Transverse colon (tissue), 4 donors: ENCODE results near the gene FMC1. TPM values are rescaled to one million over a fixed set of nuclear protein-coding genes. Genes with fewer than 3 reads are reported as not detected.
"Not testable (repeated sequence)": the region's sequence is repeated elsewhere in the genome, so short reads cannot be mapped to it uniquely, and the experiment has no call there.

Source experiments
- DNase-seq: peaks from one replicate; pipeline ENCODE4 v3.0.0-alpha.2; 2019
- H3K27ac ChIP-seq, 4 donors: fragments of 200-600 bp; sonication (generic); 2 replicates each; pipeline ENCODE4 v1.5.1; 2016 to 2018; ENCODE audit warnings: inconsistent platforms in 4 of 4
- H3K27me3 ChIP-seq: fragments of 200-600 bp; sonication (generic); 2 replicates; pipeline ENCODE4 v1.5.1; 2017; ENCODE audit warnings: inconsistent platforms
- H3K36me3 ChIP-seq, 4 donors: fragments of 200-600 bp; sonication (generic); 2 replicates each; pipeline ENCODE4 v1.5.1; 2017 to 2019; ENCODE audit warnings: inconsistent platforms in 4 of 4
- H3K4me1 ChIP-seq, 4 donors: fragments of 200-600 bp; sonication (generic); 2 replicates each; pipeline ENCODE4 v1.5.1; 2017 to 2020; ENCODE audit warnings: inconsistent platforms in 4 of 4
- H3K4me3 ChIP-seq, 4 donors: fragments of 200-600 bp; sonication (generic); 1 replicate in 1 of 4; 2 replicates in 3 of 4; pipeline versions ENCODE4 v1.5.1 to v1.6.1; 2017 to 2019; ENCODE audit warnings: inconsistent platforms in 4 of 4
- H3K9me3 ChIP-seq, 2 donors: fragments of 200-600 bp; sonication (generic); 2 replicates each; pipeline ENCODE4 v1.5.1; 2017 to 2019; ENCODE audit warnings: inconsistent platforms in 2 of 2
- CTCF ChIP-seq, 5 experiments: fragments of 200-600 bp in 3 of 5; fragments of 450-650 bp in 2 of 5; sonication (generic) in 3 of 5; IDR thresholded peaks; 1 replicate in 2 of 5; 2 replicates in 3 of 5; pipeline ENCODE4 v1.5.1; 2016 to 2017; ENCODE audit warnings: antibody characterized with exemption in 5 of 5, inconsistent platforms in 3 of 5, mild to moderate bottlenecking in 2 of 5, moderate library complexity in 1 of 5
- EP300 ChIP-seq: sonication (generic); formaldehyde crosslinking; IDR thresholded peaks from one replicate; pipeline ENCODE4 v1.6.1; 2017; ENCODE audit warnings: antibody characterized with exemption, low read depth
- POLR2A ChIP-seq: fragments of 450-650 bp; IDR thresholded peaks from one replicate; pipeline ENCODE4 v1.6.1; 2016; ENCODE audit warnings: antibody characterized with exemption, mild to moderate bottlenecking, moderate library complexity
- POLR2AphosphoS5 ChIP-seq, 3 donors: sonication (generic); formaldehyde crosslinking; IDR thresholded peaks; one replicate each; pipeline ENCODE4 v1.6.1; 2016; ENCODE audit warnings: antibody characterized with exemption in 3 of 3
- WGBS, 2 donors: methylation state at CpG; one replicate each; pipeline ENCODE4 v1.1.5; 2018; ENCODE audit warnings: low coverage in 1 of 2; 5-methylcytosine and 5-hydroxymethylcytosine counted together
- in situ Hi-C, 4 donors: fragments of 200-750 bp; cut with MboI; loops; one replicate each; pipeline versions ENCODE4 v1.15.0 to v1.15.1; 2017; ENCODE audit warnings: low sequenced_read_pairs in 3 of 4, low pct_ligation_motif_present in 1 of 4, low pct_unique_long_range_greater_than_20kb in 1 of 4
- intact Hi-C: fragments of 100-400 bp; cut with DNase I; formaldehyde crosslinking; loops from one replicate; pipeline ENCODE4 v1.15.1; 2023; ENCODE audit warnings: low total_unique reads
- total RNA-seq, 4 donors: library from RNA; depleted of rRNA; stranded (reverse); fragments of >200 nt; gene quantifications; one replicate each; pipeline ENCODE4 v1.1.0, GENCODE V29; 2016

The FMC1 gene
- total RNA-seq, 4 donors from 2014 or later = 7.3 to 21.6 TPM; not detected in 2

- intact Hi-C loops = no loop called here
These were observed 36.6 kb upstream of the FMC1 start for GRCh38 chr7:139304517-139304916.

GRCh38 chr7:139317939-139318505, 23.1 kb upstream of the FMC1 start:
- DNase-seq = no peak
- 82 to 85% methylated on average over 4 to 5 of the region's 5 CpGs for WGBS, 2 donors
- Histone ChIP-seq H3K9me3 (no peaks in the 10 kb centered on the region), H3K27me3 (no peaks in the 10 kb centered on the region), H3K4me3 (no peak overlapping the region), H3K27ac (no peak overlapping the region), H3K4me1 (no peaks in the 10 kb centered on the region), H3K36me3 (no peaks in the 10 kb centered on the region)
- intact Hi-C loops (no loop called here), in situ Hi-C loops (no loop called here)
- no peak for TF ChIP-seq POLR2A

More at GRCh38 chr7:139304517-139304916, 36.6 kb upstream of the FMC1 start:
- H3K27me3 ChIP-seq = no peaks in the 10 kb centered on the region
- H3K27ac ChIP-seq = no peak overlapping the region
- TF ChIP-seq CTCF (IDR thresholded peaks at IDR 0.05) (no peak), POLR2AphosphoS5 (IDR thresholded peaks at IDR 0.05) (no peak), POLR2A (no peak), EP300 (no peak)
- H3K4me1 ChIP-seq = peaks cover 0 to 36% (median 12%) of the 10 kb centered on the region in 4 donors
- no peaks in the 10 kb centered on the region for H3K9me3 ChIP-seq
- no peak for DNase-seq
- 75 to 87% methylated on average over 1 of the region's 1 CpG for WGBS, 2 donors
- H3K4me3 ChIP-seq = no peak overlapping the region
- in situ Hi-C loops = no loop called here
- H3K36me3 ChIP-seq = no peaks in the 10 kb centered on the region

GRCh38 chr7:139321071-139321745, 19.9 kb upstream of the FMC1 start:
- intact Hi-C loops = no loop called here
- H3K27ac ChIP-seq = no peak overlapping the region
- no peaks in the 10 kb centered on the region for H3K9me3 ChIP-seq
- no peaks in the 10 kb centered on the region for H3K36me3 ChIP-seq
- peak in 4 of 5 experiments; percentile 20 to 34 (median 28) for TF ChIP-seq CTCF (IDR thresholded peaks at IDR 0.05)
- no peak for TF ChIP-seq EP300
- H3K4me3 ChIP-seq = no peak overlapping the region
- no peaks in the 10 kb centered on the region for H3K4me1 ChIP-seq
- WGBS, 2 donors = 61 to 100% methylated on average over 2 to 11 of the region's 11 CpGs
- H3K27me3 ChIP-seq = no peaks in the 10 kb centered on the region
- DNase-seq = no peak
- in situ Hi-C loops = no loop called here

- H3K4me3 ChIP-seq, H3K9me3 ChIP-seq, H3K27ac ChIP-seq, H3K36me3 ChIP-seq, H3K4me1 ChIP-seq, DNase-seq, intact Hi-C loops, in situ Hi-C loops, H3K27me3 ChIP-seq: not testable (repeated sequence)
- WGBS, 2 donors = 84 to 93% methylated on average over 7 to 11 of the region's 11 CpGs
These were observed 16.4 kb upstream of the FMC1 start for GRCh38 chr7:139324709-139325108.

- no peak overlapping the region for H3K4me3 ChIP-seq
- in situ Hi-C loops = no loop called here
- H3K4me1 ChIP-seq = peaks cover 0 to 5% (median 0%) of the 10 kb centered on the region in 4 donors
- no peak overlapping the region for H3K27ac ChIP-seq
- intact Hi-C loops = no loop called here
- no peaks in the 10 kb centered on the region for H3K36me3 ChIP-seq
- 62 to 83% methylated on average over 1 to 2 of the region's 2 CpGs for WGBS, 2 donors
- H3K27me3 ChIP-seq = no peaks in the 10 kb centered on the region
- no peaks in the 10 kb centered on the region for H3K9me3 ChIP-seq
- TF ChIP-seq POLR2AphosphoS5 (IDR thresholded peaks at IDR 0.05) (no peak), CTCF (IDR thresholded peaks at IDR 0.05) (no peak), POLR2A (no peak), EP300 (no peak)
- no peak for DNase-seq
These were observed 12.8 kb upstream of the FMC1 start for GRCh38 chr7:139328375-139328774.
